HG03060 (cell line): ENCODE results near the gene CCDC200.
"Not testable (repeated sequence)": the region's sequence is repeated elsewhere in the genome, so short reads cannot be mapped to it uniquely, and the experiment has no call there.

Experiments
- ATAC-seq: cut with Tn5 transposase; IDR thresholded peaks from one replicate; pipeline ENCODE4 v1.9.1; 2021; ENCODE audit warnings: low read depth, moderate number of reproducible peaks; ENCODE audit not compliant: unreplicated experiment

CCDC200 gene

GRCh38 chr17:43228020-43228782 lies at the start of gene CCDC200:
TSS of gene CCDC200 (minus strand) at chr17:43228623. CDS start at chr17:43228554, 69 bp downstream.
- ATAC-seq, result not testable (repeated sequence)

- ATAC-seq, result not testable (repeated sequence)
Measured at GRCh38 chr17:43272914-43273313, 44.5 kb upstream of the CCDC200 start.

- ATAC-seq, result not testable (repeated sequence)
Measured at GRCh38 chr17:43272483-43272882, 44.1 kb upstream of the CCDC200 start.

GRCh38 chr17:43270552-43271504 lies 42.4 kb upstream of the CCDC200 start:
- ATAC-seq, result not testable (repeated sequence)

GRCh38 chr17:43246456-43246855 lies 18.0 kb upstream of the CCDC200 start:
- ATAC-seq, result not testable (repeated sequence)

GRCh38 chr17:43240596-43241352 lies 12.4 kb upstream of the CCDC200 start:
- ATAC-seq, result not testable (repeated sequence)

- not testable (repeated sequence) for ATAC-seq
Measured at GRCh38 chr17:43239597-43239996, 11.2 kb upstream of the CCDC200 start.

- not testable (repeated sequence) for ATAC-seq
Measured at GRCh38 chr17:43233877-43234276, 5.5 kb upstream of the CCDC200 start, which contains the start of gene RNU2-1. TSS of gene RNU2-1 (minus strand) at chr17:43233977.

- not testable (repeated sequence) for ATAC-seq
Measured at GRCh38 chr17:43233263-43233662, 4.8 kb upstream of the CCDC200 start.

- not testable (repeated sequence) for ATAC-seq
Measured at GRCh38 chr17:43232021-43232699, 3.7 kb upstream of the CCDC200 start.

- not testable (repeated sequence) for ATAC-seq
Measured at GRCh38 chr17:43231205-43232020, 3.0 kb upstream of the CCDC200 start.

- ATAC-seq, result no peak
Measured at GRCh38 chr17:43226393-43226792, 2.0 kb downstream of the CCDC200 start.

GRCh38 chr17:43224146-43224705 lies 4.2 kb downstream of the CCDC200 start:
- ATAC-seq, result no peak

GRCh38 chr17:43220511-43221125 lies 7.8 kb downstream of the CCDC200 start:
- no peak for ATAC-seq

- ATAC-seq, result no peak
Measured at GRCh38 chr17:43219746-43220380, 8.6 kb downstream of the CCDC200 start.

GRCh38 chr17:43219001-43219400 lies 9.4 kb downstream of the CCDC200 start:
- no peak for ATAC-seq

GRCh38 chr17:43217614-43218087 lies 10.8 kb downstream of the CCDC200 start:
- no peak for ATAC-seq
